OCI-LY7 (cell line): Measurements from ENCODE around the gene CCDC12. TPM values are rescaled to one million over a fixed set of nuclear protein-coding genes. Genes with fewer than 3 reads are reported as not detected.

Source experiments
- BruUV-seq: library from RNA; stranded (reverse); fragments of 400-500 nt; replicated peaks from 2 replicates; lab custom pipeline; 2021; lab: Mats Ljungman, UMichigan
- CTCF ChIA-PET: fragments of 300-600 bp; sonication (Branson Sonifier 250); formaldehyde crosslinking; loops from one replicate; lab custom pipeline; 2022; ENCODE audit warnings: antibody characterized with exemption; ENCODE audit not compliant: unreplicated experiment; lab: Charles Lee
- POLR2A ChIA-PET: fragments of 300-600 bp; sonication (Branson Sonifier 250); formaldehyde crosslinking; loops from one replicate; lab custom pipeline; 2022; ENCODE audit warnings: antibody characterized with exemption; lab: Charles Lee
- DNase-seq: peaks from one replicate; pipeline ENCODE4 v3.0.0-alpha.2; 2015; ENCODE audit warnings: low spot score
- H2AFZ ChIP-seq: fragments of 200-600 bp; sonication (generic), shearing (Covaris generic); 2 replicates; pipeline ENCODE4 v1.6.1; 2014; ENCODE audit warnings: mild to moderate bottlenecking, antibody characterized with exemption, low read length, moderate library complexity
- H3K27ac ChIP-seq: fragments of 200-600 bp; sonication (generic); 2 replicates; pipeline ENCODE4 v1.5.1; 2014; ENCODE audit warnings: mixed run types, low read depth, mild to moderate bottlenecking, moderate library complexity, low read length, inconsistent platforms; ENCODE audit not compliant: poor library complexity, severe bottlenecking
- H3K36me3 ChIP-seq: fragments of 200-600 bp; sonication (generic); 2 replicates; pipeline ENCODE4 v1.6.1; 2014; ENCODE audit warnings: mild to moderate bottlenecking, antibody characterized with exemption, low read length, moderate library complexity, mixed read lengths; ENCODE audit not compliant: insufficient read depth
- H3K4me1 ChIP-seq: fragments of 200-600 bp; sonication (generic); 2 replicates; pipeline ENCODE4 v1.5.1; 2014; ENCODE audit warnings: mild to moderate bottlenecking, low read length; ENCODE audit not compliant: insufficient read depth, poor library complexity, severe bottlenecking
- H3K4me2 ChIP-seq: fragments of 200-600 bp; sonication (generic); 2 replicates; pipeline ENCODE4 v1.6.1; 2014; ENCODE audit warnings: mild to moderate bottlenecking, low read length
- H3K4me3 ChIP-seq: fragments of 200-600 bp; sonication (generic); 2 replicates; pipeline ENCODE4 v1.5.1; 2014; ENCODE audit warnings: mild to moderate bottlenecking, low read depth, low read length; ENCODE audit not compliant: poor library complexity, severe bottlenecking
- H3K79me2 ChIP-seq: fragments of 200-600 bp; sonication (generic); 2 replicates; pipeline ENCODE4 v1.6.1; 2016; ENCODE audit warnings: low read depth, mild to moderate bottlenecking, low read length, moderate library complexity, mixed read lengths; ENCODE audit not compliant: insufficient read depth
- H3K9me2 ChIP-seq: fragments of 200-600 bp; sonication (generic); 2 replicates; pipeline ENCODE4 v1.6.1; 2016; ENCODE audit warnings: mild to moderate bottlenecking, low read length, mixed read lengths; ENCODE audit not compliant: insufficient read depth
- H3K9me3 ChIP-seq: fragments of 200-600 bp; sonication (generic); 2 replicates; pipeline ENCODE4 v1.6.1; 2014; ENCODE audit warnings: mild to moderate bottlenecking, mixed run types, low read length, mixed read lengths
- H4K20me1 ChIP-seq: fragments of 200-600 bp; sonication (generic); 2 replicates; pipeline ENCODE4 v1.6.1; 2014; ENCODE audit warnings: mild to moderate bottlenecking, antibody characterized with exemption, low read length, moderate library complexity, mixed read lengths; ENCODE audit not compliant: insufficient read depth
- EZH2phosphoT487 ChIP-seq: fragments of 200-600 bp; sonication (generic); IDR thresholded peaks from 2 replicates; pipeline ENCODE4 v1.6.1; 2018; ENCODE audit warnings: low read depth, borderline replicate concordance, mild to moderate bottlenecking, mixed run types, antibody characterized with exemption, low read length, moderate library complexity, mixed read lengths
- intact Hi-C: fragments of 100-400 bp; cut with micrococcal nuclease; formaldehyde crosslinking; loops from one replicate; pipeline ENCODE4 v1.10.0; 2022; ENCODE audit not compliant: unreplicated experiment
- total RNA-seq, 2 experiments: library from RNA; depleted of rRNA in 1 of 2; stranded (reverse); fragments of >200 nt in 1 of 2; shearing (Covaris generic) in 1 of 2; gene quantifications; 2 replicates each; pipeline ENCODE4 v1.2.3, GENCODE V29; 2014 to 2022
- TF ChIP-seq, protein P1 (sequence below): fragments of 200-600 bp; sonication (generic); conservative IDR thresholded peaks from 2 replicates; pipeline ENCODE4 v1.5.1; 2014; ENCODE audit warnings: mild to moderate bottlenecking, antibody characterized with exemption, low read length, moderate library complexity, mixed read lengths

The CCDC12 gene
- total RNA-seq, 2 experiments from 2014 or later, result 74.9 to 116 TPM

DNA sequence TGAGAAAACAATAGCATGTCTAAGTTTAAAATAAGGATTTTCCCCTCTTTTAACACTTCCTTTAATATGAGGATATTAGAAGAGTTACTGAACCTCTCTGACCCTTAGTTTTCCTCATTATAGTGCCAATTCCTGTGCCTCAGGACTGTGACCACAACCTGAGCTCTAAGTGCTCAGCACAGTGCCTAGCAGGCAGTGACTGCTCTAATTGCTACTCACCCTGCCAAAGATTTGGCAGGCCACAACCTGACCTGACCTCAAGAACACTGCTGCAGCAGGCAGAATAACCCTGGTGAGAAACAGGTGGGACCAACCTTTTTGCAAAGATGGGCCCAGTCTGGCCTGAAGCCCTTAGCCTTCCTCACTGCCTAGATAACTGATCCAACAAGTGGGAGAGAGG is 38.6 kb upstream of the CCDC12 start:
- ChIA-PET POLR2A (no interaction called here), CTCF (no interaction called here)
- H2AFZ ChIP-seq, result no peak overlapping the region
- H3K27ac ChIP-seq, result no peak overlapping the region
- H3K9me3 ChIP-seq, result no peaks in the 10 kb centered on the region
- H3K9me2 ChIP-seq, result no peaks in the 10 kb centered on the region
- DNase-seq, result no peak
- intact Hi-C loops, result loop anchor here (5.0 to 10.0 kb wide), 2 partner anchors 310 to 367 kb away; partner anchors contain the start of genes PTPN23 and TMIE
- H3K4me2 ChIP-seq, result no peak overlapping the region
- no peaks in the 10 kb centered on the region for H3K79me2 ChIP-seq
- H3K4me3 ChIP-seq, result no peak overlapping the region
- H3K36me3 ChIP-seq, result peaks cover 72% of the 10 kb centered on the region
- peaks cover 26% of the 10 kb centered on the region for H3K4me1 ChIP-seq
- TF ChIP-seq EZH2phosphoT487, result no peak
- TF ChIP-seq, protein P1, sequence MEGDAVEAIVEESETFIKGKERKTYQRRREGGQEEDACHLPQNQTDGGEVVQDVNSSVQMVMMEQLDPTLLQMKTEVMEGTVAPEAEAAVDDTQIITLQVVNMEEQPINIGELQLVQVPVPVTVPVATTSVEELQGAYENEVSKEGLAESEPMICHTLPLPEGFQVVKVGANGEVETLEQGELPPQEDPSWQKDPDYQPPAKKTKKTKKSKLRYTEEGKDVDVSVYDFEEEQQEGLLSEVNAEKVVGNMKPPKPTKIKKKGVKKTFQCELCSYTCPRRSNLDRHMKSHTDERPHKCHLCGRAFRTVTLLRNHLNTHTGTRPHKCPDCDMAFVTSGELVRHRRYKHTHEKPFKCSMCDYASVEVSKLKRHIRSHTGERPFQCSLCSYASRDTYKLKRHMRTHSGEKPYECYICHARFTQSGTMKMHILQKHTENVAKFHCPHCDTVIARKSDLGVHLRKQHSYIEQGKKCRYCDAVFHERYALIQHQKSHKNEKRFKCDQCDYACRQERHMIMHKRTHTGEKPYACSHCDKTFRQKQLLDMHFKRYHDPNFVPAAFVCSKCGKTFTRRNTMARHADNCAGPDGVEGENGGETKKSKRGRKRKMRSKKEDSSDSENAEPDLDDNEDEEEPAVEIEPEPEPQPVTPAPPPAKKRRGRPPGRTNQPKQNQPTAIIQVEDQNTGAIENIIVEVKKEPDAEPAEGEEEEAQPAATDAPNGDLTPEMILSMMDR, result no peak
- H4K20me1 ChIP-seq, result peaks cover 6% of the 10 kb centered on the region; the same call in 1 of the 2 replicates
- BruUV-seq, result no TSS peak

DNA sequence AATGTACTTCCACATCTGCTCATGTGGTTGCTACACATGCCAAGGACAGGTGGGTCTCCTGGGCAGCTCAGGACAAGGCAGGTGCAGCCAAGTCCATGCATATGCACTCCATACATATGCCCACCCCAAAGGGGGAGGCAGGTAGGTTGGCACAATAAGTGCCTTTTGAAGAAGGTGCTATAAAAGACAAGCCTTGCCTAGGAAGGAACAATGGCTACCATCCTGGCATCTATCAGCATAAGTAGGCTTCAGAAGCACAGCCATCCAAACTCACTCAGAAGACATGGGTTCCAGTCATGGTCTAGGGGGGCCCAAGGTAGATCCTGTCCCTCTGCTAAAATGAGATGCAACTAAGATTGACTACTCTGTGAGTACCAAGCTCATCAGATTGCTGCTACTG is 37.5 kb upstream of the CCDC12 start:
- Histone ChIP-seq H2AFZ (no peak overlapping the region), H3K4me3 (no peak overlapping the region), H3K9me2 (no peaks in the 10 kb centered on the region), H4K20me1 (peaks cover 6% of the 10 kb centered on the region; the same call in 1 of the 2 replicates), H3K4me2 (no peak overlapping the region), H3K36me3 (peaks cover 71% of the 10 kb centered on the region), H3K27ac (no peak overlapping the region), H3K9me3 (no peaks in the 10 kb centered on the region), H3K4me1 (peaks cover 31% of the 10 kb centered on the region), H3K79me2 (no peaks in the 10 kb centered on the region)
- no TSS peak for BruUV-seq
- no peak for TF ChIP-seq EZH2phosphoT487
- TF ChIP-seq, protein P1, result no peak
- ChIA-PET CTCF (no interaction called here), POLR2A (no interaction called here)
- intact Hi-C loops, result loop anchor here (10.0 kb wide), 1 partner anchor 309 kb away; the partner anchor contains the start of gene TMIE
- DNase-seq, result no peak

- BruUV-seq, result no TSS peak
- H4K20me1 ChIP-seq, result peaks cover 6% of the 10 kb centered on the region; the same call in 1 of the 2 replicates
- peaks cover 70% of the 10 kb centered on the region; the same call in 1 of the 2 replicates for H3K36me3 ChIP-seq
- TF ChIP-seq EZH2phosphoT487, result no peak
- TF ChIP-seq, protein P1, result no peak
- H3K27ac ChIP-seq, result no peak overlapping the region
- H3K9me2 ChIP-seq, result no peaks in the 10 kb centered on the region
- no peak overlapping the region for H3K4me2 ChIP-seq
- no peak overlapping the region for H2AFZ ChIP-seq
- DNase-seq, result no peak
- no peaks in the 10 kb centered on the region for H3K9me3 ChIP-seq
- no peak overlapping the region for H3K4me3 ChIP-seq
- POLR2A ChIA-PET, result interaction anchor here (1.2 kb wide), 1 partner anchor 7 kb away, joined by 4 read pairs; no protein-coding TSS in a partner anchor
- H3K79me2 ChIP-seq, result no peaks in the 10 kb centered on the region
- H3K4me1 ChIP-seq, result peaks cover 34% of the 10 kb centered on the region
- intact Hi-C loops, result loop anchor here (10.0 kb wide), 1 partner anchor 308 kb away; the partner anchor contains the start of gene TMIE
- CTCF ChIA-PET, result no interaction called here
These were observed 36.7 kb upstream of the CCDC12 start for GRCh38 chr3:47013231-47013630.
